Activated naive CD8-positive, alpha-beta T cell treated with anti-CD3 and anti-CD28 coated beads for 36 hours (primary cell): ENCODE results near the gene CYP3A5. TPM values are rescaled to one million over a fixed set of nuclear protein-coding genes. Genes with fewer than 3 reads are reported as not detected.

Experiments used
- DNase-seq: peaks from one replicate; pipeline ENCODE4 v3.0.0; 2021
- H3K27ac Mint-ChIP-seq: one replicate; pipeline ENCODE4 v1.8.0; 2022; ENCODE audit warnings: mild to moderate bottlenecking, moderate library complexity, mixed read lengths
- H3K27me3 Mint-ChIP-seq: one replicate; pipeline ENCODE4 v1.8.0; 2022; ENCODE audit warnings: mild to moderate bottlenecking, mixed read lengths
- H3K36me3 Mint-ChIP-seq: one replicate; pipeline ENCODE4 v1.8.0; 2021; ENCODE audit warnings: mild to moderate bottlenecking, mixed read lengths
- H3K4me1 Mint-ChIP-seq: one replicate; pipeline ENCODE4 v1.8.0; 2021; ENCODE audit warnings: mixed read lengths
- H3K4me3 Mint-ChIP-seq: one replicate; pipeline ENCODE4 v1.8.0; 2022; ENCODE audit warnings: mild to moderate bottlenecking, moderate library complexity, mixed read lengths
- H3K9me3 Mint-ChIP-seq: one replicate; pipeline ENCODE4 v1.8.0; 2022; ENCODE audit warnings: mixed read lengths
- total RNA-seq, 2 experiments: library from RNA; stranded (reverse); gene quantifications; one replicate each; pipeline ENCODE4 v1.2.3, GENCODE V29; 2021

The CYP3A5 gene
- total RNA-seq, 2 experiments from 2014 or later = not detected

- peaks cover 63% of the 10 kb centered on the region for H3K4me1 Mint-ChIP-seq
- H3K9me3 Mint-ChIP-seq = no peaks in the 10 kb centered on the region
- H3K4me3 Mint-ChIP-seq = peak overlapping the region; percentile 26
Observed at GRCh38 chr7:99631295-99632109, 48.3 kb downstream of the CYP3A5 start.

GRCh38 chr7:99629643-99630042 lies 50.2 kb downstream of the CYP3A5 start:
- peaks cover 70% of the 10 kb centered on the region for H3K4me1 Mint-ChIP-seq
- peaks cover 54% of the 10 kb centered on the region for H3K36me3 Mint-ChIP-seq
- DNase-seq = no peak
- H3K4me3 Mint-ChIP-seq = no peak overlapping the region
- H3K27me3 Mint-ChIP-seq = no peaks in the 10 kb centered on the region
- no peaks in the 10 kb centered on the region for H3K9me3 Mint-ChIP-seq
- no peak overlapping the region for H3K27ac Mint-ChIP-seq

More at GRCh38 chr7:99631295-99632109, 48.3 kb downstream of the CYP3A5 start:
- Mint-ChIP-seq H3K36me3 (peaks cover 46% of the 10 kb centered on the region), H3K27me3 (no peaks in the 10 kb centered on the region), H3K27ac (peak overlapping the region; percentile 89)
- peak; percentile 68 for DNase-seq

- peaks cover 3% of the 10 kb centered on the region for H3K27me3 Mint-ChIP-seq
- peak overlapping the region; percentile 49 for H3K27ac Mint-ChIP-seq
- H3K36me3 Mint-ChIP-seq = peaks cover 59% of the 10 kb centered on the region
- H3K9me3 Mint-ChIP-seq = no peaks in the 10 kb centered on the region
- no peak for DNase-seq
- H3K4me1 Mint-ChIP-seq = peaks cover 77% of the 10 kb centered on the region
- no peak overlapping the region for H3K4me3 Mint-ChIP-seq
Observed at GRCh38 chr7:99628471-99629465, 51.0 kb downstream of the CYP3A5 start.

GRCh38 chr7:99627513-99627912 lies 52.3 kb downstream of the CYP3A5 start:
- no peak overlapping the region for H3K4me3 Mint-ChIP-seq
- H3K4me1 Mint-ChIP-seq = peaks cover 80% of the 10 kb centered on the region
- no peaks in the 10 kb centered on the region for H3K9me3 Mint-ChIP-seq
- H3K36me3 Mint-ChIP-seq = peaks cover 66% of the 10 kb centered on the region
- H3K27me3 Mint-ChIP-seq = peaks cover 3% of the 10 kb centered on the region
- no peak overlapping the region for H3K27ac Mint-ChIP-seq
- DNase-seq = no peak

GRCh38 chr7:99626661-99627060 lies 53.1 kb downstream of the CYP3A5 start:
- H3K4me1 Mint-ChIP-seq = peaks cover 82% of the 10 kb centered on the region
- peak overlapping the region; percentile 88 for H3K4me3 Mint-ChIP-seq
- peak overlapping the region; percentile 99 for H3K27ac Mint-ChIP-seq
- no peaks in the 10 kb centered on the region for H3K9me3 Mint-ChIP-seq
- H3K27me3 Mint-ChIP-seq = peaks cover 3% of the 10 kb centered on the region
- H3K36me3 Mint-ChIP-seq = peaks cover 72% of the 10 kb centered on the region
- no peak for DNase-seq

- DNase-seq = no peak
- Mint-ChIP-seq H3K27me3 (peaks cover 3% of the 10 kb centered on the region), H3K9me3 (no peaks in the 10 kb centered on the region), H3K27ac (peak overlapping the region; percentile 99), H3K4me1 (peaks cover 82% of the 10 kb centered on the region), H3K4me3 (peak overlapping the region; percentile 88), H3K36me3 (peaks cover 75% of the 10 kb centered on the region)
Observed at GRCh38 chr7:99625961-99626360, 53.8 kb downstream of the CYP3A5 start.

- Mint-ChIP-seq H3K27ac (peak overlapping the region; percentile 99), H3K36me3 (peaks cover 76% of the 10 kb centered on the region), H3K4me1 (peaks cover 81% of the 10 kb centered on the region), H3K9me3 (no peaks in the 10 kb centered on the region), H3K27me3 (peaks cover 3% of the 10 kb centered on the region), H3K4me3 (peak overlapping the region; percentile 88)
- no peak for DNase-seq
Observed at GRCh38 chr7:99625321-99625720, 54.5 kb downstream of the CYP3A5 start.

- Mint-ChIP-seq H3K36me3 (peaks cover 78% of the 10 kb centered on the region), H3K4me1 (peaks cover 80% of the 10 kb centered on the region), H3K9me3 (no peaks in the 10 kb centered on the region), H3K27me3 (peaks cover 3% of the 10 kb centered on the region), H3K4me3 (peak overlapping the region; percentile 88), H3K27ac (peak overlapping the region; percentile 99)
- DNase-seq = peak; percentile 87
Observed at GRCh38 chr7:99624484-99624883, 55.3 kb downstream of the CYP3A5 start.

- Mint-ChIP-seq H3K9me3 (no peaks in the 10 kb centered on the region), H3K4me3 (peak overlapping the region; percentile 88), H3K27ac (peak overlapping the region; percentile 99), H3K4me1 (peaks cover 84% of the 10 kb centered on the region), H3K36me3 (peaks cover 84% of the 10 kb centered on the region), H3K27me3 (peaks cover 3% of the 10 kb centered on the region)
- peak; percentile 60 for DNase-seq
Observed at GRCh38 chr7:99623702-99624447, 55.9 kb downstream of the CYP3A5 start.

- peak; percentile 61 for DNase-seq
- peak overlapping the region; percentile 88 for H3K4me3 Mint-ChIP-seq
- peak overlapping the region; percentile 99 for H3K27ac Mint-ChIP-seq
- peaks cover 85% of the 10 kb centered on the region for H3K36me3 Mint-ChIP-seq
- H3K27me3 Mint-ChIP-seq = peaks cover 3% of the 10 kb centered on the region
- H3K9me3 Mint-ChIP-seq = no peaks in the 10 kb centered on the region
- H3K4me1 Mint-ChIP-seq = peaks cover 85% of the 10 kb centered on the region
Observed at GRCh38 chr7:99623091-99623693, 56.6 kb downstream of the CYP3A5 start.

GRCh38 chr7:99622596-99622995 lies 57.2 kb downstream of the CYP3A5 start:
- H3K27me3 Mint-ChIP-seq = peaks cover 3% of the 10 kb centered on the region
- H3K36me3 Mint-ChIP-seq = peaks cover 89% of the 10 kb centered on the region
- no peak for DNase-seq
- no peaks in the 10 kb centered on the region for H3K9me3 Mint-ChIP-seq
- peak overlapping the region; percentile 99 for H3K27ac Mint-ChIP-seq
- H3K4me1 Mint-ChIP-seq = peaks cover 90% of the 10 kb centered on the region
- H3K4me3 Mint-ChIP-seq = peak overlapping the region; percentile 88

GRCh38 chr7:99621271-99621670 lies 58.5 kb downstream of the CYP3A5 start:
- peaks cover 88% of the 10 kb centered on the region for H3K36me3 Mint-ChIP-seq
- no peak overlapping the region for H3K4me3 Mint-ChIP-seq
- peak overlapping the region; percentile 99 for H3K27ac Mint-ChIP-seq
- H3K27me3 Mint-ChIP-seq = peaks cover 3% of the 10 kb centered on the region
- peaks cover 85% of the 10 kb centered on the region for H3K4me1 Mint-ChIP-seq
- no peaks in the 10 kb centered on the region for H3K9me3 Mint-ChIP-seq
- no peak for DNase-seq

GRCh38 chr7:99619571-99620130 lies 60.1 kb downstream of the CYP3A5 start:
- no peak for DNase-seq
- Mint-ChIP-seq H3K36me3 (peaks cover 72% of the 10 kb centered on the region), H3K4me1 (peaks cover 80% of the 10 kb centered on the region), H3K4me3 (no peak overlapping the region), H3K9me3 (no peaks in the 10 kb centered on the region), H3K27me3 (peaks cover 3% of the 10 kb centered on the region), H3K27ac (peak overlapping the region; percentile 21)

- H3K36me3 Mint-ChIP-seq = peaks cover 62% of the 10 kb centered on the region
- peaks cover 71% of the 10 kb centered on the region for H3K4me1 Mint-ChIP-seq
- H3K27ac Mint-ChIP-seq = peak overlapping the region; percentile 95
- DNase-seq = no peak
- peak overlapping the region; percentile 92 for H3K4me3 Mint-ChIP-seq
- H3K9me3 Mint-ChIP-seq = no peaks in the 10 kb centered on the region
- no peaks in the 10 kb centered on the region for H3K27me3 Mint-ChIP-seq
Observed at GRCh38 chr7:99618726-99619125, 61.1 kb downstream of the CYP3A5 start.
